Measurements from ENCODE around the gene SLC25A6. TPM values are rescaled to one million over a fixed set of nuclear protein-coding genes. Genes with fewer than 3 reads are reported as not detected.

The SLC25A6 gene
- total and polyA plus RNA-seq, 2 of the 13 experiments (the other 11 are each of a cell fraction or from before 2014, with no cell fraction given), result 138 to 581 TPM

DNA sequence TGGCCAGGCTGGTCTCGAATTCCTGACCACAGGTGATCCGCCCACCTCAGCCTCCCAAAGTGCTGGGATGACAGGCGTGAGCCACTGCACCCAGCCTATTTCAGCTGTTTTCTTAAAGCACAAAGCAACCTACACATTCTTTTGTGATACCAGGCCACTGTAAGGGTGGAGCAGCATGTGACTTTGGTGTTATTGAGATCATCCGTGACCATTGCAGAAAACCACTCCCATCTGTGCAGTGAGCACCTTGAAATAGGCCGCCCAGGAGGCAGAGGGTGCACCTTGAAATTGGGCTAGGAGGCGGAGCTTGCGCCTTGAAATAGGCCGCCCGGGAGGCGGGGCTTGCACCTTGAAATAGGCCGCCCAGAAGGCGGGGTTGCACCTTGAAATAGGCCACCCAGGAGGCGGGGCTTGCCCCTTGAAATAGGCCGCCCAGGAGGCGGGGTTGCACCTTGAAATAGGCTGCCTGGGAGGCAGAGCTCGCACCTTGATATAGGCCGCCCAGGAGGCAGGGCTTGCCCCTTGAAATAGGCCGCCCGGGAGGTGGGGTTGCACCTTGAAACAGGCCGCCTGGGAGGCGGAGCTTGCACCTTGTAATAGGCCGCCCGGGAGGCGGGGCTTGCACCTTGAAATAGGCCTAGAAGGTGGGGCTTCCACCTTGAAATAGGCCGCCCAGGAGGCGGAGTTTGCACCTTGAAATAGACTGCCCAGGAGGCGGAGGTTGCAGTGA, 9.0 kb upstream of the SLC25A6 start (continued):
- TF ChIP-seq THAP7 (CRISPR knock-in tag; IDR thresholded peaks at IDR 0.05) (no peak), HNRNPLL (IDR thresholded peaks at IDR 0.05; ENCODE audit: low read depth, low read length, poor library complexity, severe bottlenecking) (peak; percentile 18)
- TF ChIP-seq, protein P1, sequence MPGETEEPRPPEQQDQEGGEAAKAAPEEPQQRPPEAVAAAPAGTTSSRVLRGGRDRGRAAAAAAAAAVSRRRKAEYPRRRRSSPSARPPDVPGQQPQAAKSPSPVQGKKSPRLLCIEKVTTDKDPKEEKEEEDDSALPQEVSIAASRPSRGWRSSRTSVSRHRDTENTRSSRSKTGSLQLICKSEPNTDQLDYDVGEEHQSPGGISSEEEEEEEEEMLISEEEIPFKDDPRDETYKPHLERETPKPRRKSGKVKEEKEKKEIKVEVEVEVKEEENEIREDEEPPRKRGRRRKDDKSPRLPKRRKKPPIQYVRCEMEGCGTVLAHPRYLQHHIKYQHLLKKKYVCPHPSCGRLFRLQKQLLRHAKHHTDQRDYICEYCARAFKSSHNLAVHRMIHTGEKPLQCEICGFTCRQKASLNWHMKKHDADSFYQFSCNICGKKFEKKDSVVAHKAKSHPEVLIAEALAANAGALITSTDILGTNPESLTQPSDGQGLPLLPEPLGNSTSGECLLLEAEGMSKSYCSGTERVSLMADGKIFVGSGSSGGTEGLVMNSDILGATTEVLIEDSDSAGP (CRISPR knock-in tag; IDR thresholded peaks at IDR 0.05; ENCODE audit: borderline replicate concordance), result peak; percentile 15; the same call in 1 of the 2 replicates

DNA sequence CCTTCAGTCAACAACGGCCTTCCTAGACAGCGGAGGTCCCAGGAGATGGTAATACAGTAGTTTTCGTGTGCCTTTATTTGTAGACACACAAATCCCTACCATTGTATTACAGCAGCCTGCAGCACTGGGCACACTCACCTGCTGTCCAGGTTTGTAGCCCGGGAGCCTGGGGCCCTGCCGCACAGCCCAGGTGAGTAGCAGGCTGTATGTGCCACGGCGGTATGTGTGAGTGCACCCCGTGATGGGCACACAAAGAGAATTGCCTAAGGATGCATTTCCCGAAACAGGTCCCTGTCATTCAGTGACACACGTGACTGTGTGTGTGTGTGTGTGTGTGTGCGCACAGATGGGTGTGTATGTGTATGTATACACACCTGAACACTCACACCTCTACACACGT, 8.1 kb upstream of the SLC25A6 start:
- no TSS peak for BruUV-seq (replicated peaks)
- peaks cover 9 to 33% of the 10 kb centered on the region in 2 experiments; a peak in 4 of 5 replicates for H3K36me3 ChIP-seq (replicated peaks in 1 of 2; ENCODE audit: control insufficient read depth in 1 of 2, insufficient read depth in 2 of 2, low read length in 2 of 2)
- no peak for DNase-seq (ENCODE audit: low spot score)
- peaks cover 2% of the 10 kb centered on the region for H3K79me2 ChIP-seq (ENCODE audit: insufficient read depth, low read length)
- POLR2A ChIA-PET, result no interaction called here
- 98% methylated on average over 12 of the region's 12 CpGs for WGBS (ENCODE audit: low lambda C conversion rate)
- TF ChIP-seq, protein P2, sequence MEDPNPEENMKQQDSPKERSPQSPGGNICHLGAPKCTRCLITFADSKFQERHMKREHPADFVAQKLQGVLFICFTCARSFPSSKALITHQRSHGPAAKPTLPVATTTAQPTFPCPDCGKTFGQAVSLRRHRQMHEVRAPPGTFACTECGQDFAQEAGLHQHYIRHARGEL (CRISPR knock-in tag; IDR thresholded peaks at IDR 0.05), result no peak
- TF ChIP-seq ZNF75D (CRISPR knock-in tag; IDR thresholded peaks at IDR 0.05; ENCODE audit: borderline replicate concordance) (no peak), ZNF563 (CRISPR knock-in tag; IDR thresholded peaks at IDR 0.05) (no peak), ZNF660 (CRISPR knock-in tag; IDR thresholded peaks at IDR 0.05; ENCODE audit: borderline replicate concordance, low read depth) (no peak)
- intact Hi-C loops (cut with micrococcal nuclease; ENCODE audit: unreplicated experiment), result no loop called here
- no peaks in the 10 kb centered on the region for H3K27me3 ChIP-seq (ENCODE audit: control insufficient read depth in 1 of 2, insufficient read depth in 2 of 2, low read length in 2 of 2)
- ATAC-seq, result no peak
- in situ Hi-C loops (cut with HindIII; ENCODE audit: extremely low pct_ligation_motif_present, low pct_unique_long_range_greater_than_20kb), result no loop called here
- H3K9ac ChIP-seq (ENCODE audit: insufficient read depth, low read depth, low read length), result no peak overlapping the region
- no peak overlapping the region for H3K4me2 ChIP-seq (ENCODE audit: low read depth, low read length)
- no peak overlapping the region for H3K4me3 ChIP-seq (replicated peaks in 1 of 3; ENCODE audit: insufficient read depth in 1 of 3, low read depth in 2 of 3, low read length in 3 of 3)
- H4K20me1 ChIP-seq (ENCODE audit: insufficient read depth, low read length), result peaks cover 7% of the 10 kb centered on the region; the same call in 1 of the 2 replicates
- H3K27ac ChIP-seq (ENCODE audit: extremely low read length, insufficient read depth, low read length), result no peak overlapping the region
- CTCF ChIA-PET (ENCODE audit: low intra/inter-chr PET ratio, low total read pairs), result no interaction called here
- FAIRE-seq, result no peak
- H2AFZ ChIP-seq (ENCODE audit: low read length), result no peak overlapping the region
- H3K4me1 ChIP-seq (ENCODE audit: insufficient read depth, low read length), result peaks cover 15% of the 10 kb centered on the region
- H3K9me3 ChIP-seq (ENCODE audit: low read length), result no peaks in the 10 kb centered on the region
